Ishikawa (cell line): ENCODE measurements around the gene TBCD.

ENCODE experiments used
- CEBPB ChIP-seq: IDR thresholded peaks from 2 replicates; pipeline ENCODE4 v1.6.1; 2012
- RAD21 ChIP-seq: IDR thresholded peaks from 2 replicates; pipeline ENCODE4 v1.6.1; 2012; ENCODE audit warnings: low read depth
- TAF1 ChIP-seq: IDR thresholded peaks from 2 replicates; pipeline ENCODE4 v1.6.1; 2012; ENCODE audit warnings: low read depth, mild to moderate bottlenecking
- TCF12 ChIP-seq: IDR thresholded peaks from 2 replicates; pipeline ENCODE4 v1.6.1; 2012; ENCODE audit warnings: low read depth
- TF ChIP-seq, protein P1 (sequence below): IDR thresholded peaks from 2 replicates; pipeline ENCODE4 v1.6.1; 2012; ENCODE audit warnings: low read depth, mild to moderate bottlenecking

DNA sequence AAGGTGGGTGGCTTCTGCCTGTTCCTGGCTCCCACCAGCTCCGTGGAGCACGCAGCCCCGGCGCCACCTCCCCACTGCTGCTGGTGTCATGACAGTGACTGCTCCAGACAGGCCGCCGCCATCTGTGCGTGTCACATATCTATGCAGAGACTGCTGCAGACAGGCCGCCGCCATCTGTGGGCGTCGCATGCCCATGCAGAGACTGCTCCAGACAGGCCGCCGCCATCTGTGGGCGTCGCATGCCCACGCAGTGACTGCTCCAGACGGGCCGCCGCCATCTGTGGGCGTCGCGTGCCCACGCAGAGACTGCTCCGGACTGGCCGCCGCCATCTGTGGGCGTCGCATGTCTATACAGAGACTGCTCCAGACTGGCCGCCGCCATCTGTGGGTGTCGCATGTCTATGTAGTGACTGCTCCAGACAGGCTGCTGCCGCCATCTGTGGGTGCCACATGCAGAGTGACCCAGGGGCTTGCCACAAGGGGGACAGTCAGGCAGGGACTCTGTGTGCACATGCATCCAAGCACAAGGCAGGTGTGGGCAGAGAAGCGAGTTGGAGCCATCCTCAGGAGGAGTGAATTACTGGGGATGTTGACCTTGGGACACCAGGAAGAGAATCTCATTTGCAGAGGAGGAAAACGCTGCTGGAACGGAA, 38.7 kb upstream of the TBCD start:
- TF ChIP-seq TCF12 (no peak), CEBPB (no peak), TAF1 (no peak), RAD21 (no peak)
- TF ChIP-seq, protein P1, sequence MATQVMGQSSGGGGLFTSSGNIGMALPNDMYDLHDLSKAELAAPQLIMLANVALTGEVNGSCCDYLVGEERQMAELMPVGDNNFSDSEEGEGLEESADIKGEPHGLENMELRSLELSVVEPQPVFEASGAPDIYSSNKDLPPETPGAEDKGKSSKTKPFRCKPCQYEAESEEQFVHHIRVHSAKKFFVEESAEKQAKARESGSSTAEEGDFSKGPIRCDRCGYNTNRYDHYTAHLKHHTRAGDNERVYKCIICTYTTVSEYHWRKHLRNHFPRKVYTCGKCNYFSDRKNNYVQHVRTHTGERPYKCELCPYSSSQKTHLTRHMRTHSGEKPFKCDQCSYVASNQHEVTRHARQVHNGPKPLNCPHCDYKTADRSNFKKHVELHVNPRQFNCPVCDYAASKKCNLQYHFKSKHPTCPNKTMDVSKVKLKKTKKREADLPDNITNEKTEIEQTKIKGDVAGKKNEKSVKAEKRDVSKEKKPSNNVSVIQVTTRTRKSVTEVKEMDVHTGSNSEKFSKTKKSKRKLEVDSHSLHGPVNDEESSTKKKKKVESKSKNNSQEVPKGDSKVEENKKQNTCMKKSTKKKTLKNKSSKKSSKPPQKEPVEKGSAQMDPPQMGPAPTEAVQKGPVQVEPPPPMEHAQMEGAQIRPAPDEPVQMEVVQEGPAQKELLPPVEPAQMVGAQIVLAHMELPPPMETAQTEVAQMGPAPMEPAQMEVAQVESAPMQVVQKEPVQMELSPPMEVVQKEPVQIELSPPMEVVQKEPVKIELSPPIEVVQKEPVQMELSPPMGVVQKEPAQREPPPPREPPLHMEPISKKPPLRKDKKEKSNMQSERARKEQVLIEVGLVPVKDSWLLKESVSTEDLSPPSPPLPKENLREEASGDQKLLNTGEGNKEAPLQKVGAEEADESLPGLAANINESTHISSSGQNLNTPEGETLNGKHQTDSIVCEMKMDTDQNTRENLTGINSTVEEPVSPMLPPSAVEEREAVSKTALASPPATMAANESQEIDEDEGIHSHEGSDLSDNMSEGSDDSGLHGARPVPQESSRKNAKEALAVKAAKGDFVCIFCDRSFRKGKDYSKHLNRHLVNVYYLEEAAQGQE: no peak
